IMR-90 (cell line): ENCODE results near the gene SCFD2. TPM values are rescaled to one million over a fixed set of nuclear protein-coding genes. Genes with fewer than 3 reads are reported as not detected.

ENCODE experiments used
- ATAC-seq: fragments of 200-7000 bp; cut with Tn5 transposase; 2 replicates; pipeline ENCODE4 v1.9.1; 2020; ENCODE audit warnings: low read depth, mild to moderate bottlenecking, moderate library complexity
- BruUV-seq: library from RNA; stranded (reverse); fragments of 400-500 nt; replicated peaks from 2 replicates; lab custom pipeline; 2021; lab: Mats Ljungman, UMichigan
- CTCF ChIA-PET: fragments of 300-600 bp; formaldehyde crosslinking; extraction: SDS; loops from one replicate; lab custom pipeline; 2021; ENCODE audit warnings: antibody characterized with exemption; lab: Yijun Ruan, JAX
- POLR2A ChIA-PET: fragments of 300-600 bp; sonication (Branson Sonifier 250); formaldehyde crosslinking; loops from one replicate; lab custom pipeline; 2022; ENCODE audit warnings: antibody characterized with exemption; ENCODE audit not compliant: unreplicated experiment; lab: Charles Lee
- DNase-seq: peaks from one replicate; pipeline ENCODE4 v3.0.0; 2013
- H2AFZ ChIP-seq: replicated peaks from 2 replicates; pipeline ENCODE3; 2013; ENCODE audit warnings: low read length, mild to moderate bottlenecking; ENCODE audit not compliant: poor library complexity
- H2AK5ac ChIP-seq: 2 replicates; pipeline ENCODE4 v1.6.1; 2013; ENCODE audit warnings: low read depth, low read length, inconsistent platforms
- H2AK9ac ChIP-seq: replicated peaks from 2 replicates; pipeline ENCODE3; 2013; ENCODE audit warnings: mild to moderate bottlenecking, low read depth, low read length, moderate library complexity; ENCODE audit not compliant: poor library complexity
- H2BK120ac ChIP-seq: 2 replicates; pipeline ENCODE4 v1.6.1; 2013; ENCODE audit warnings: low read depth, low read length, inconsistent platforms
- H2BK15ac ChIP-seq: 3 replicates; pipeline ENCODE4 v1.6.1; 2013; ENCODE audit warnings: low read depth, low read length, inconsistent platforms
- H2BK20ac ChIP-seq: 2 replicates; pipeline ENCODE4 v1.6.1; 2013; ENCODE audit warnings: low read depth, mild to moderate bottlenecking, inconsistent platforms, low read length, moderate library complexity
- H2BK5ac ChIP-seq: 2 replicates; pipeline ENCODE4 v1.6.1; 2013; ENCODE audit warnings: mild to moderate bottlenecking, low read depth, low read length, inconsistent platforms; ENCODE audit not compliant: poor library complexity, severe bottlenecking
- H3K14ac ChIP-seq: replicated peaks from 2 replicates; pipeline ENCODE4 v1.6.1; 2013; ENCODE audit warnings: low read depth, low read length, inconsistent platforms
- H3K18ac ChIP-seq: 2 replicates; pipeline ENCODE4 v1.6.1; 2013; ENCODE audit warnings: low read depth, low read length, control low read depth
- H3K23ac ChIP-seq: 2 replicates; pipeline ENCODE4 v1.6.1; 2013; ENCODE audit warnings: low read depth, low read length, inconsistent platforms
- H3K27ac ChIP-seq: 2 replicates; pipeline ENCODE4 v1.5.1; 2013; ENCODE audit warnings: mild to moderate bottlenecking, control low read depth, low read length; ENCODE audit not compliant: insufficient read depth
- H3K27me3 ChIP-seq: 2 replicates; pipeline ENCODE4 v1.6.1; 2013; ENCODE audit warnings: low read length; ENCODE audit not compliant: control insufficient read depth, insufficient read depth
- H3K36me3 ChIP-seq: 2 replicates; pipeline ENCODE4 v1.6.1; 2013; ENCODE audit warnings: low read length, mixed read lengths; ENCODE audit not compliant: control insufficient read depth, insufficient read depth
- H3K4ac ChIP-seq: 2 replicates; pipeline ENCODE4 v1.6.1; 2013; ENCODE audit warnings: low read depth, low read length, inconsistent platforms
- H3K4me1 ChIP-seq: 2 replicates; pipeline ENCODE4 v1.6.1; 2013; ENCODE audit warnings: low read length, mixed read lengths; ENCODE audit not compliant: control insufficient read depth, insufficient read depth
- H3K4me2 ChIP-seq: 2 replicates; pipeline ENCODE4 v1.6.1; 2013; ENCODE audit warnings: low read depth, mild to moderate bottlenecking, control low read depth, low read length, moderate library complexity
- H3K4me3 ChIP-seq: 2 replicates; pipeline ENCODE4 v1.5.1; 2013; ENCODE audit warnings: low read depth, mild to moderate bottlenecking, control low read depth, low read length, moderate library complexity; ENCODE audit not compliant: insufficient read depth
- H3K56ac ChIP-seq: 2 replicates; pipeline ENCODE4 v1.6.1; 2013; ENCODE audit warnings: low read length, inconsistent platforms; ENCODE audit not compliant: insufficient read depth; ENCODE audit errors: extremely low read depth
- H3K79me1 ChIP-seq, 2 experiments: 2 replicates each; pipeline ENCODE4 v1.6.1; 2013; ENCODE audit warnings: low read length in 2 of 2, inconsistent platforms in 1 of 2, low read depth in 1 of 2
- H3K9ac ChIP-seq: 2 replicates; pipeline ENCODE4 v1.6.1; 2013; ENCODE audit warnings: low read depth, low read length, control low read depth
- H3K9me1 ChIP-seq: 2 replicates; pipeline ENCODE4 v1.6.1; 2013; ENCODE audit warnings: low read length, inconsistent platforms; ENCODE audit not compliant: insufficient read depth
- H3K9me3 ChIP-seq: 2 replicates; pipeline ENCODE4 v1.6.1; 2013; ENCODE audit warnings: low read length; ENCODE audit not compliant: control insufficient read depth, insufficient read depth
- H4K20me1 ChIP-seq: 2 replicates; pipeline ENCODE4 v1.6.1; 2013; ENCODE audit warnings: low read length, inconsistent platforms; ENCODE audit not compliant: insufficient read depth
- H4K5ac ChIP-seq: 2 replicates; pipeline ENCODE4 v1.6.1; 2013; ENCODE audit warnings: mild to moderate bottlenecking, low read depth, low read length, control low read depth
- H4K8ac ChIP-seq, 2 experiments: 2 replicates each; pipeline ENCODE4 v1.6.1; 2013; ENCODE audit warnings: low read depth in 2 of 2, low read length in 2 of 2, control low read depth in 1 of 2, inconsistent platforms in 1 of 2
- H4K91ac ChIP-seq: 2 replicates; pipeline ENCODE4 v1.6.1; 2013; ENCODE audit warnings: low read depth, low read length, inconsistent platforms; ENCODE audit not compliant: insufficient read depth
- CHD1 ChIP-seq: IDR thresholded peaks from 2 replicates; pipeline ENCODE4 v1.6.1; 2012; ENCODE audit warnings: low read depth, low read length, improper control_type of control experiment
- FOS ChIP-seq: fragments of 150-350 bp; IDR thresholded peaks from 2 replicates; pipeline ENCODE4 v1.6.1; 2016; ENCODE audit warnings: low read depth, low read length
- MXI1 ChIP-seq: IDR thresholded peaks from 2 replicates; pipeline ENCODE4 v1.6.1; 2012; ENCODE audit warnings: low read depth, mild to moderate bottlenecking, low read length, moderate library complexity, borderline replicate concordance
- WGBS, 2 experiments: methylation state at CpG; one replicate each; pipeline versions ENCODE4 v1.1.5 to v1.1.7; 2013; ENCODE audit warnings: missing lambda C conversion rate in 2 of 2; ENCODE audit not compliant: insufficient read length in 1 of 2; ENCODE audit errors: extremely low coverage in 2 of 2; 5-methylcytosine and 5-hydroxymethylcytosine counted together
- dilution Hi-C: fragments of 300-500 bp; cut with HindIII; formaldehyde crosslinking; loops from one replicate; pipeline ENCODE4 v1.14.3; 2018; ENCODE audit warnings: low sequenced_read_pairs; ENCODE audit not compliant: unreplicated experiment
- in situ Hi-C: fragments of 300-500 bp; cut with MboI; formaldehyde crosslinking; loops from 3 replicates; pipeline ENCODE4 v1.14.3; 2019; ENCODE audit warnings: low sequenced_read_pairs, inconsistent platforms, mixed read lengths
- intact Hi-C: fragments of 100-400 bp; cut with micrococcal nuclease; formaldehyde crosslinking; loops from 2 replicates; pipeline ENCODE4 v1.10.0; 2022
- polyA plus RNA-seq, 3 experiments: library from polyadenylated mRNA; depleted of rRNA; stranded (reverse); fragments of >200 nt; gene quantifications; 2 replicates each; pipeline ENCODE4 v1.2.3, GENCODE V29; 2012; ENCODE audit warnings: low replicate concordance in 1 of 3
- total RNA-seq: library from RNA; depleted of rRNA; stranded (reverse); fragments of >200 nt; gene quantifications from 2 replicates; pipeline ENCODE4 v1.2.3, GENCODE V29; 2012

Gene SCFD2
- total and polyA plus RNA-seq, 2 of the 4 experiments (the other 2 are of a cell fraction): 18.9 to 62.4 TPM

DNA sequence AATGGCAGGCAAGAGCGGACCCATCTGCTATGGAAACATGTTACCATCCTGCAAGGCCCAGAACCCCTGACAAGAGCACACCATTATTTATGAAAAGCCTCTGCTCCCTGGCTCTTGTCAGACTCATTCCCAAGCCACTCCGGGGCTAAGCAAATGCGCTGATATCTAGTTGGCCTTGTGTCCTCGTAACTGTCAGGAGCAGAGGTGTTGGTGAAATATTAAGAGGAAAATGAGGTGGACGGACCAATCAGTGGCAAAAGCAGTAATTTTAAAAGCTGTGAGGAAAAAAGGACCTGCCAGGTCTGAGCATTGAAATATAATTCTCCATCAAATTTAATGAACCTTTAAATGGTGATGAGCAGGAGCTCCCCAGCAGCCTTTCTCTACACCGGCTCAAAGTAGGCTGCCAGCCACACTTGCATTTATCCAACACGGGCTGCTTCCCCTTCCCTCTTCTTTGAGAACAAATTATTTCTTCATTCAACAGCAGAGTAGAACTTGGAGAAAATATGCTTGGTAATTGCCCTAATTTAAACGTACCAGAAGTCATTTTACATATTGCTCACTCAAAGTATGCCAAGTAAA is 289.4 kb downstream of the SCFD2 start:
- no peak overlapping the region for H2AK5ac ChIP-seq
- intact Hi-C loops: no loop called here
- no peak overlapping the region for H3K4me3 ChIP-seq
- no peak overlapping the region for H3K18ac ChIP-seq
- no CpG with 5 or more reads among the region's 8 CpGs for WGBS, 2 experiments
- H4K91ac ChIP-seq: no peak overlapping the region
- no peak overlapping the region for H3K23ac ChIP-seq
- no peak overlapping the region for H2BK120ac ChIP-seq
- H3K14ac ChIP-seq: no peak overlapping the region
- H3K4ac ChIP-seq: no peak overlapping the region
- no peak overlapping the region for H3K4me2 ChIP-seq
- dilution Hi-C loops: no loop called here
- no peak overlapping the region for H2BK20ac ChIP-seq
- H4K5ac ChIP-seq: no peak overlapping the region
- H3K9ac ChIP-seq: no peak overlapping the region
- no peak overlapping the region for H3K56ac ChIP-seq
- H2BK15ac ChIP-seq: no peak overlapping the region
- no peaks in the 10 kb centered on the region for H3K4me1 ChIP-seq
- TF ChIP-seq CHD1 (no peak), FOS (no peak), MXI1 (no peak)
- H3K27ac ChIP-seq: no peak overlapping the region
- in situ Hi-C loops: no loop called here
- DNase-seq (no peak), ATAC-seq (no peak)
- ChIA-PET POLR2A (no interaction called here), CTCF (no interaction called here)
- no peak overlapping the region for H2AFZ ChIP-seq
- H2BK5ac ChIP-seq: no peak overlapping the region
- no peaks in the 10 kb centered on the region for H3K9me3 ChIP-seq
- no peaks in the 10 kb centered on the region for H3K36me3 ChIP-seq
- no peaks in the 10 kb centered on the region for H4K20me1 ChIP-seq
- H2AK9ac ChIP-seq: no peak overlapping the region
- no TSS peak for BruUV-seq
- no peaks in the 10 kb centered on the region for H3K9me1 ChIP-seq
- H3K79me1 ChIP-seq: peaks cover 0 to 4% of the 10 kb centered on the region in 2 experiments; a peak in 1 of 4 replicates
- no peaks in the 10 kb centered on the region for H3K27me3 ChIP-seq
- H4K8ac ChIP-seq: no peak overlapping the region
